ENCODE measurements around the gene CDCP1.

CDCP1 gene

GRCh38 chr3:45134758-45135521 is 11.2 kb downstream of the CDCP1 start:
- no peak for DNase-seq

GRCh38 chr3:45132568-45133211 is 13.5 kb downstream of the CDCP1 start:
- no peak for DNase-seq

DNA sequence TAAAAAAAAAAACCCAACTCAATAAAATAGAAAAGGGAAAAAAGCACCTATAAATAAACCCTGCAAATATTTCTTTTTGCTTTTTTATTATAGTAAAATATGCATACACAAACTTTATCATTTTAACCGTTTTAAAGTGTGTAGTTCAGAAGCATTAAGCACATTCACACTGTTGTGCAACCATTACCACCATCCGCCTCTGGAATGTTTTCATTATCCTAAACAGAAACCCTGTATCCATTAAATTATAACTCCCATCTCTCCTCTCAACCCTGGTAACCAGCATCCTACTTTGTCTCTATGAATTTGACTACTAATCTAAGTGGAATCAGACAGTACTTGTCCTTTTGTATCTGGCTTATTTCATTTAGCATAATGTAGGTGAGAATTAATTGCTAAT is 15.0 kb downstream of the CDCP1 start:
- DNase-seq = no peak

- no peak for DNase-seq
Observed at GRCh38 chr3:45130476-45130875, 15.7 kb downstream of the CDCP1 start.

GRCh38 chr3:45128950-45129349 is 17.2 kb downstream of the CDCP1 start:
- no peak for DNase-seq

DNA sequence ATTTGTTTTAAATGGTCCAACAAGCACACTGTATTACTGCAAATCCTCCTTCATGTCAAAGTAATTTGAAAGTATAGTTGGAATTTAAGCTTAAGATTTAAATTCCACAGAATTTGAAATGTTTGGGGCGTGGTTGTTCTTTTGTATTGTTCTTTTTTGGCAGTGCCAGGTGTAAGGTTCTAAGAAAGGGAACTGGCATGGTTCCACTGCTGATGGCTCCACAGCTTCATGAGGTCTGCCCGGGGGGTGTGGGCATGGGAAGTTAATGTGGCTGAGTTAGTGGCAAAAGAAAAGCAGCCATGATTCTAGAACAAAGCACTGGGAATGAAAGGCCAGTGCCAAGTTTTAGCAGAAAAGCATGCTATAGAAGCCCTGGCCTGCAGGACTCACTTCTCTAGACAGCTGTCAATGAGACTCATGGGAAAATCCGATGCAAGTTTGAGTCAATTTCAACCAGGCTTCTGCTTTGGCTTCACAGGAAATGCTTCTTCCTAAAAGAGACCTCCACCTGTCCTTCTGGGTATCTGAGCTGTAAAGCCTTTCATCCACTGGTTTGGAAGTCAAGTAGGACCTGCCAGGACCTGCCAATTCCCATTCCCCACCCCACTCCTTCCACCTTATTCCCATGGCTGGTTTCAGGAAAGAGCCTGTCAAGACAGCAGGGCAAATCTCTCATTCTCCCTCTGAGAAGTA is 18.9 kb downstream of the CDCP1 start:
- no peak for DNase-seq

DNA sequence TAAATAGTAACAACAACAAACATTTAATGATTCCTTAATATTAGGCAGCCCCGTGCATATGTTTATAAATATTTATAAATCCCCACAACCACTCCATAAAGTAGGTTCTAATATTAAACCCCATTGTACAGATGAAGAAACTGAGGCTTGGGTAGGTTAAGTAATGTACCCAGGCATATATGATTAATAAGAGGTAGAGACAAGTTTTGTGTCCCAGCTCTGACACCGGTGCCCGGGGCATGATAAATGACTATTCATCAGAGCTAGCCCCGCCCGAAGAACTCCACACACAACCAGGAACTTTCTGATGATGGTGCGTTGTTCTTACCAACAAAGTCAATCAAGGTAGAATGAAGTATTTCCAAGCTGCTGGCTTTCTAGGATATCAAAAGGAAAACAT is 19.4 kb downstream of the CDCP1 start:
- no peak for DNase-seq

GRCh38 chr3:45125550-45126026 is 20.6 kb downstream of the CDCP1 start:
- no peak for DNase-seq

GRCh38 chr3:45124956-45125355 is 21.2 kb downstream of the CDCP1 start:
- no peak for DNase-seq

- no peak for DNase-seq
Observed at GRCh38 chr3:45124352-45124751, 21.8 kb downstream of the CDCP1 start.

GRCh38 chr3:45123581-45124269 is 22.5 kb downstream of the CDCP1 start:
- DNase-seq = no peak

- no peak for DNase-seq
Observed at GRCh38 chr3:45123030-45123429, 23.1 kb downstream of the CDCP1 start.

GRCh38 chr3:45120359-45121158 is 25.6 kb downstream of the CDCP1 start:
- no peak for DNase-seq

DNA sequence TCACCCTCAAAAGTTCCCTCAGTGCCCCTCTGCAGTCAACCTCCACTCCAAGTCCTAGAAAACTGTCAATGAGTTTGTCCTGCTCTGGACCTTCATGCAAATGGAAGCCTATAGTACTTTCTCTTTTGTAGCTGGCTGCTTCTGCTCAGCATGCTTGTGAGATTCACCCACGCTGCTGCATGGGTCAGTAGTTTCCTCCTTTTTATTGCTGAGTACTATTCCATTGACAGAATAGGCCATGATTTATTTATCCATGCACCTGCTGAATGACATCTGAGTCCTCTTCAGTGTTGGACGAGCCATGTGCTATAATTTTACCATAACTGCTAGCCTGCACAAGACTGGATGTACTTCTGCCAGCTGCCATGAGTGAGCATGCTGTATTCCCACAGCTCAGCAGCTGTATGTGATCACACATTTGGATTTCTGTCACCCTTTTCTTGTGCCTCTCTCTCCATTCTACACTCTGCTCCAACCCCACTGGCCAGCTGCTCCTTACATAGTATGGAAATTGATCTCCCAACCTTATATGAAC is 26.3 kb downstream of the CDCP1 start:
- no peak for DNase-seq

DNA sequence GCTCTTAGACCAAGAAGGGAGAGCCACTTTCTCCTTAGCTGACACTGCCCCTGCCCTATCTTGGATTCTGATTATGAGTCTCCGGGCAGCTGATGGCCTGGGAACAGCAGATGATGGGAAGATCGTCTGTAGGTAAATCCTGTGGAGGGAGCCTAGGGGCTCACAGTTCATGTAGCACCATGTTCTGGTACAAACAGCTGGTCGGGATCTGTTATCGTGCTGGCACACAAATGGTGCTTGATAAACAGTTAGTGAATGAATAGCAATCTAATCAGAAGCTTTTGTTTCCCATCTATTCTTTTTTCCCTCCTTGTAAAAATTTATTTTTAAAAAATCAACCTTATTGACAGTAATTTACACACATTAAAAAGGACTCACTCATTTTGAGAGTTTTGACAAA is 26.8 kb downstream of the CDCP1 start:
- no peak for DNase-seq

GRCh38 chr3:45118615-45119071 is 27.5 kb downstream of the CDCP1 start:
- DNase-seq = no peak

DNA sequence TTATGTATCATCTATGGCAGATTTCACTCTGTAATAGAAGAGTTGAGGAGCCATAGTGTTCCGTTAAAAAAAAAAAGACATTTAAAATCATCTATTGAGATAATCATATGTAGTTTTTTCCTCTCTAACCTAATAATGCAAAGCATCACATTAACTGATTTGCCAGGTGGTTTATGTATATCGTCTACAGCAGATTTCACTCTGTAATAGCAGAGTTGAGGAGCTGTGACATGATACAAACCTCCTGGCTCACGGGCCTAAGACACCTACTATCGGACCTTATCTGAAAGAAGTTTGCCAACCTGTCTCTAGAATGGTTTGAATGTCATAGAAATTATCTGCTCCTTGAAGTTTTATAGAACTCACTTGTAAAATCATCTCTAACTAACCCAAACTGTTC is 29.8 kb downstream of the CDCP1 start:
- DNase-seq = no peak

DNA sequence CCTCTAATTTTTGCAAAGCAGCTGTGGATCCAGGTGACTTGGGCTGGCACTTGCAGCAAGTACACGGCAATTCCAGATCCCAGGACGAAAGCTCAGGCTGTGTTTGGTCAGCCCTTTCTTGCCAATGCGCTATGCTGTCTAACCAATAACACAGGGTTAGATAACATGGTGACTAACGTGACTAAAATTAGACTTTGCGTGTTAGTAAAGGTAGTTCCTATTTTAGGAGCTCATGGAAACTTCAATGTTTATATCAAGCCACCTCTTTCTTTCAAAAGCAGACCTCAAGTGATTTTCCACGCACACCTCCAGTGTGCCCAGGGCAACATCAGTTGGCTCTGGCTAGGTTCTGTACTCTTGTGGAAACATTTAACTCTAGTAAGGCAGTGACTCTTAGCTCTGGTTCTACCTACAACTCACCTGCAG is 32.5 kb downstream of the CDCP1 start:
- DNase-seq = no peak

GRCh38 chr3:45112939-45113338 is 33.2 kb downstream of the CDCP1 start:
- no peak for DNase-seq

DNA sequence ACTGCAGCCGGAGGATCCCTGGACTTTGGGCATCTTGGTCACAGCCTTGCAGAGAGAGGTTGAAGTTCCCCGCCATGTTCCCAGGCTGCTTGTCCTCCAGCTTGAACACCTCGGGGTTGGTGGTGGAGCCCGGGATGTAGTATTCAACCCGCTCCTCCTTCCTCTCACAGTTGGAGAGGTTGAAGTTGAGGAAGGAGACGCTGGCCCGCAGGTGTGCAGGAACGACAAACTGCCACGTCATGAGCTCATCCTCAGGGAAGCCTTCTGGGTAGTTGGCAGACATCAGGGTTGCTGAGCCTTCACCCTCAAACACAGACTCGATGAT is 35.7 kb downstream of the CDCP1 start:
- peak in 1 of 2 experiments; percentile 34 for DNase-seq

DNA sequence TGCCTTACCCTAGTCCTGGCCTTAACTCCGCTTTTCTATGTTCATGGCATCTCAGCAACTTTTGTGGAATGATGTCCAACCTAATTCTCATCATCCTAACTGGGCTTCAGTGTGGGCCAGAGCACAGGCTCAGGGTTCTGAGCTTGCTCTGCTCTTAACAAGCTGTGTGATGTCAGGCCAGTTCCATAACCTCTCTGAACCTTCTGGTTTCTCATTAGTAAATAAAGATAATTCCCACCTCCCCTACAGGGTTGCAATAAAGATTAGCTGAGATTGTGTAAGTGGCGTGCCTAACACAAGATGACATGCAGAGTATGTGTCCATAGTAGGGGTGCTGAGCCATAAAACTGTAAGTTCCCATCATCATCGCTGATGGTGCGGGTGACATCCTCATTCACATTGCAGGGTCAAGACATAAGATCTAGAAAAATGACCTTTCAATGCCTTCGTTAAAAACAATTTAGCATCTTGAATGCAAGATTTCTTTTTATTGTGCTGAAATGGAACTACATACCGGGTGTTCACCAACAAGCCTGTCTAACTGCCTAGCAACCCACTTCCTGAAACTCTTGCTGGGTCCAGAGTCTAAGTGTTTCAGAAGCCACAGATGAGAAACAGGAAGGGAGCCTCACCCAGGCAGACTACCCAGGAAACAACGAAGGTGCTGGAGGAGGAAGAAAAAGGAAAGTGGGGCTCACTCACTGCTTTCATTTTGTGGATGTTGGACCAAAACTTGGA is 36.2 kb downstream of the CDCP1 start:
- DNase-seq = peak; percentile 95

Data from Kasumi-1 (cell line).